Left lobe of liver (tissue), 2 donors: ENCODE results near the gene FOXL1. TPM values are rescaled to one million over a fixed set of nuclear protein-coding genes. Genes with fewer than 3 reads are reported as not detected.
"Not testable (repeated sequence)": the region's sequence is repeated elsewhere in the genome, so short reads cannot be mapped to it uniquely, and the experiment has no call there.

Experiments used
- ATAC-seq: fragments of 200-7000 bp; cut with Tn5 transposase; one replicate; pipeline ENCODE4 v1.9.1; 2020; ENCODE audit warnings: mild to moderate bottlenecking, moderate library complexity
- DNase-seq: peaks from one replicate; pipeline ENCODE4 v3.0.0-alpha.2; 2020; ENCODE audit warnings: low spot score
- total RNA-seq: library from RNA; stranded (reverse); gene quantifications from one replicate; pipeline ENCODE4 v1.2.1, GENCODE V29; 2021
- donor health status: DM: no; HTN: no; CAD: no; lungs with moderate emphysema.
- donor health status: DM: no; HTN: yes; CAD: no.

FOXL1 gene
- total RNA-seq, 1 donor from 2014 or later: 0.28 TPM

DNA sequence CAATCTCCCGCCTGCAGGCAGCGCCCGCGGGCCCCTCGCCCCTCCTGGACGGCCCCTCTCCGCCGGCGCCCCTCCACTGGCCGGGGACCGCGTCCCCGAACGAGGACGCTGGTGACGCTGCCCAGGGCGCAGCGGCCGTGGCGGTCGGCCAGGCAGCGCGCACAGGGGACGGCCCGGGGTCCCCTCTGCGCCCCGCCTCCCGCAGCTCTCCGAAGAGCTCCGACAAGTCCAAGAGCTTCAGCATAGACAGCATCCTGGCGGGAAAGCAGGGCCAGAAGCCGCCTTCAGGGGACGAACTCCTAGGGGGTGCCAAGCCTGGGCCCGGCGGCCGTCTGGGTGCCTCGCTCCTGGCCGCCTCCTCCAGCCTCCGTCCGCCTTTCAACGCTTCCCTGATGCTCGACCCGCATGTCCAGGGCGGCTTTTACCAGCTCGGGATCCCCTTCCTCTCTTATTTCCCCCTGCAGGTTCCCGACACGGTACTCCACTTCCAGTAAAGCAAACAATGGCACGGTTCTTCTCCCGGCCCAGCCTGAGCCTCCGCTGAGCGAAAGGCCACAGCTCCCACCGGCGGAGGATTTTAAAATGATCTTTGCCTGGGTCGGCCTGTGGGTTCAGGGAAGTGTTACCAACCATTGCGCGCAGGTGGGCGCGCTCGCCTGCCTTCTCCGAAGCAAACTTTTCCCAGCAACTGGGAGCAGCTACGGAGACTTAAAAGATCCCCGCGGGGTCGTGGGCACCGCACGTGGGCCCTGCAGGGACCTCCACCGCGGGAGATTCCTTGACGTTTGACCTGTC, 1.1 kb downstream of the FOXL1 start:
- DNase-seq: no peak
- ATAC-seq: no peak

DNA sequence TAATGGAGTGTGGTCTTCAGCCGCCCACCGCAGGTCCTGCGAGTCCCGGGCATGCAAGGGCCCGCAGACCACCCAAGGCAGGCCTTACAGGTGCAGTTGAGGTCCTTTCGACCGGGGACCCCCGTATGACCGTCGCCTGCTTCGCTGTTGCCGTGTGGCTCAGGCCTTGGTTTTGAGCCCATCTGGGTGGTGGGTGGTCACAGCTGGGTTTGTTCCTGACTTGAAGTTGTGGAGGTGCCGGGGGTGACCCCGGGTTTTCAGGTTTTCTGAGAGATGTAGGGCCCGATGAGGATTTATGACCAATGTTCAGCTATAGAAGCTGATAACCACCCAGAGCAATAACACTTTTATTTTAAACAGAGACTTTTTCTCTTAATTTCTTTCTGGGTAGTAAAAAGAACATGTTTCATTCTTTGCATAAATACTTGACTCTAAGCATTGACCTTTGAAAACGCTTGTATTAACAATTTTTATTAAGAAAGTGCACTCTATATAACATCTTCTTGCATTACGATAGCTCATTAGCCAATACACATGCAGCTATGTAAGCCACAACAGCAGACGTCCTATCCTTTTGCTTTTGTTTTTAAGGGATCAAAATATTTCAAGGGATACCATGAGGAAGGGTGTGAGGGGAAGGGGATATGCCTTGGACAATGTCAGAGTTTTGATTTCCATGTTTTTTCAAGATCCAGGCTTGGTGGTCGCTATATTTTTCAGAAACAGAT, 1.9 kb downstream of the FOXL1 start:
- no peak for DNase-seq
- ATAC-seq: no peak

DNA sequence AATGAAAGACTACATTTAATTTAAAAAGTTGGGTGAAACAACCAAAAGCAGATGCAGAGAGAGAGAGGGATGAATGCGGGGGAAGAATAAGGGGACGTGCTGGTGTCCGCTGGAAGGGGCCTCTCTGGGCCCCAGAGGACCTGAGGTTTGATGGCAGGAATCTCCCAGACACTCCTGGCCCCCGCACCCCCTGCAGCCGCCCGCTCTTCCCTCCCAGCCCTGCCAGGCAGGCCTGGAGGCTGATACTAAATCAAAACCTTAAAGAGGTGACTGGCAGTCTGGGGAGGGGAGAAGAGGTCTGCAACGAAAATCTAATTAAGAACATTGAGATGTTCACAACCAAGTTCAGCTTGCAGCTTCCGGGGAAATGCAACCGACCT, 2.4 kb downstream of the FOXL1 start:
- ATAC-seq: no peak

GRCh38 chr16:86581458-86581857, 3.1 kb downstream of the FOXL1 start:
- ATAC-seq: no peak

More for the DNA sequence above, 2.4 kb downstream of the FOXL1 start:
- DNase-seq: no peak

GRCh38 chr16:86584071-86584685, 5.8 kb downstream of the FOXL1 start:
- DNase-seq (no peak), ATAC-seq (no peak)

More at GRCh38 chr16:86581458-86581857, 3.1 kb downstream of the FOXL1 start:
- DNase-seq: no peak

DNA sequence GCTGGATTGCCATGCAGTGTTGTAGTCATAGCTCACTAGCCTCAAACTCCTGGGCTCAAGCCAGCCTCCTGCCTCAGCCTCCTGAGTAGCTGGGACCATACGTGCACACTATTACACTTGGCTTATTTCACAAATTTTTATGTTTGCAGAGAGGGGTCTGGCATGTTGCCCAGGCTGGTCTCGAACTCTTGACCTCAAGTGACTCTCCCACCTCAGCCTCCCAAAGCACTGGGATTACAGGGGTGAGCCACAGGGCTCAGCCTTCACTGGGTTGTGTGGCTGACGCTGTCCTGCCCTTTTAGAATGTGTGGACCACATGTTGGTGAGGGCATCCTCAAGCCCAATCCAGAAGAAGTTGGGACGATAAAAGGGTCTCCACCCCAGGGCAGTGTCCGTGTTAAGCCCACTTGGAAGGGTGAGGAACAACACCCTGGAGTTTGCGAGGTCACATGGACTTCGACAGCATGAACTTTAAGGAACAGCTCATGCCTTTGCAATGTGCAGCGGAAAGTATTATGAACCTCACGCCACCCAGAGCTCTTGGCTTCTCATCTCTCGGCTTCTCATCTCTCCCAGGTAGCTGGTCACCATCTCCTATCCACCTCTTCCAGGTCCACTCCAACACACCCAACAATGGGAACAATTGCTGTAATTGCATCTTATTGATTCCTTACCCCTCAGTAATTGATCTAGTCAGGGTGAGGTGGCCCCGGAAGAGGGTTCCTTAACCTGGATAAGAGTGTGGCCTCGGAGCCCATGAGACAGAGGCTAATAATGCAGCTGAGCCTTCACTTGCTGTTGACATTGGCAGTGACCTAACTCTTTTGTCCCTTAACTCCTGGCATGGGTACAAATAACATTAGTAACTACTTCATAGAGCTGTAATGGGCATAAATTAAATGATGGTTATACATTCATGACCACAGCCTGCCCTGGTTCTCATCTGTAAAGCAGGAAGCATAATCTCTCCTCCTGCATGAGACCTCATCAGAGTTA, 6.7 kb downstream of the FOXL1 start:
- no peak for DNase-seq
- no peak for ATAC-seq

DNA sequence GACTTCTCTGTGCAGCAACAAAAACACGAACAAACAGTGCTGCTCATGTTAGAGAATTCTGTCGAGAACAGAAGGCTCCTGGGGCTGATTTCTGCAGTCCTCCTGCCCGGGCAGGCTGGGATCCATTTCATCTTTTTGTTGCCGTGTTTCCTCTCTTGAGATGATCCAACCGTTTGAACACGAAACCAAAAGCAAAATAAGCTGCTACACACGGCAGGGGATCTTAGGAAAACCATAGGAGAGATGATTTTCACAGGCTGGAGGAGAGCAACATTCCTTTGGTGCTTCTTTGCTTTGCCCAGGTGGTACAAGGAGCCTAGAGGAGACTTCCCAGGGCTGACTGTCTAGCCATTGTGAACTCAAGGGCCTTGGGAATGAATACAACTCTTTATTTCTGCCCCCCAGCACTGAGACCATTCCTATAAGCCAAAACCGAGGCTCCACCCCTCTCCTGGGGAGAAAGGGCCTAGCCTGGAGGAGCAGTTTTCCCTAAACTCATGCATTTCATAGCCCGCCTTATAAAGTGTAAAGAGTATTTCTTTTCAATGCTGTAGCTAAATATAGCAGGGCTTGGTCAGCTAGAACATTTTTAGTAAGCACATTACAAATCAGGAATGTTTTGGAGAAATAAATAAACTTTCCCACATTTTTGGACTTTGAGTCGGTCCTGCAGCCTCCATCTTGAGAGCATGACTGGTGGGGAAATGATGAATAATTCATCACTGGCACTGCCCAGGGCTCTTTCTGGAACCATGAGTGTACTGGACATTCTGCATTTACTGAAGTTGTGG, 7.7 kb downstream of the FOXL1 start:
- no peak for ATAC-seq
- DNase-seq: no peak

- DNase-seq (no peak), ATAC-seq (no peak)
Observed at GRCh38 chr16:86587487-86587886, 9.1 kb downstream of the FOXL1 start.

GRCh38 chr16:86587955-86588354, 9.6 kb downstream of the FOXL1 start:
- ATAC-seq, DNase-seq: not testable (repeated sequence)

- DNase-seq (no peak), ATAC-seq (no peak)
Observed at GRCh38 chr16:86590501-86591144, 12.3 kb downstream of the FOXL1 start.

DNA sequence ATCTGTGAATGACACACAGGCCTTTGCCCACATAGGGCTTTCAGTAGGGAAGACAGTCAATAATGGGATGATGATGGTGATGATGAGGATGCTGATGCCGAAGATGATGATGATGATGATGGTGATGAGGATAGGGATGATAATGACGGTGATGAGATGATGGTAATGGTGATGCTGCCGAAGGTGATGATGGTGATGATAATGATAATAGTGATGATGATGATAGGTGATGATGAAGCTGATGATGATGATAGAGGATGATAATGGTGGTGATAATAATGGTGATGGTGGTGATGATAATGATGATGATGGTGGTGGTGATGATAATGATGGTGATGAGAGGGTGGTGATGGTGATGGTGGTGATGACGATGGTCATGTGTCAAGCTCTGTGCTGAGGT, 12.9 kb downstream of the FOXL1 start:
- DNase-seq (no peak), ATAC-seq (no peak)

GRCh38 chr16:86593913-86594620, 15.7 kb downstream of the FOXL1 start:
- no peak for DNase-seq

DNA sequence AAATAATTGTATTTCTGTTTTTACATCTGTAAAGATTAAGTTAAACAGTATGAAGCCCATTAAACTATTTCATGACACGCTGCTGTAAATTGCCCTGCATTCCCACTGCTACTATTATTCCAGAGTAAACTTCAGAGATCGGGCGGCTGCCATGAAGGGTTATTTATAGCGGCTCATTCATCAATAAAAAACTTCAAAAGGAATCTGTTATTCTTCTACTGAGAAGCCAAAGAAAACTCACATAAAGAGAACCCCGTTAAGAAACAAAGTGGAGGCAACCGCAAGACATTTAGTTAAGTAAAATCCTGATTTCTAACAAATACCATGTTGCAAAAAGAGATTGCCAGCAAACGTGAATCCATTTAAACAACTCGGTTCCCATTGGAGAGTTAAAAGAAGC, 16.4 kb downstream of the FOXL1 start:
- ATAC-seq: no peak
- no peak for DNase-seq

More at GRCh38 chr16:86593913-86594620, 15.7 kb downstream of the FOXL1 start:
- ATAC-seq: no peak

GRCh38 chr16:86595983-86596605, 17.7 kb downstream of the FOXL1 start:
- DNase-seq (no peak), ATAC-seq (no peak)

- no peak for DNase-seq
- no peak for ATAC-seq
Observed at GRCh38 chr16:86597126-86597879, 19.0 kb downstream of the FOXL1 start.

DNA sequence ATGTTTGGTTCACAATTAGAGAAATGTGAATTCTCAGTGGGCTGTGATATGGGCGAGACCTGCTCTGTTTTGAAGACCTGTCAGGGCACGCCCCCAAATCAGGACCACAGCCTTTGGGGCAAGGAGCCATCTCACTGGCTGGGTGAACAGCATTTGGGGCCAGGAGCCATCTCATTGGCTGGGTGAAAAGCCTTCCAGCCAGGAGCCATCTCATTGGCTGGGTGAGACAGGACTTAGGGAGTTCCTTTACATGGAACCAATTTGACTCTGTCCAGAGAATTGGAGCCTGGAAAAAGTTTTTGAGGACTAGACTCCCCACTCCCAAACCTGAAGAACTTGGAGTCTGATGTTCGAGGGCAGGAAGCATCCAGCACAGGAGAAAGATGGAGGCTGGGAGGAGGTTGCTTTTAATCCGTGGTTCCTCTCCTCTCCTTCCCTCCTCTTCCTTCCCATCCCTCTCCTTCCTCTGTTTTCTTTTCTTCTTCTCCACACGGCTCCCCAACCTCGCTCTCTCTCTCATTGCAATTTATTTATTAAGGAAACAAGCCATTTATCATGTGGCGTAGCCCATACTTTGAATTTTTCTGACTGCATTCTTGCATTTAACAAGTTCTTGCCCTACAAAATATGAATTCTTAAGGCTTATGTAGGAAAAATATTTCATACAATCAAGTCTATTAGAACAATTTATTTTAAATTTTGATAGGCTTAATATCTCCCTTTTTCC, 19.7 kb downstream of the FOXL1 start:
- ATAC-seq: no peak
- no peak for DNase-seq
